ENCODE data around the gene THYN1.

DNA sequence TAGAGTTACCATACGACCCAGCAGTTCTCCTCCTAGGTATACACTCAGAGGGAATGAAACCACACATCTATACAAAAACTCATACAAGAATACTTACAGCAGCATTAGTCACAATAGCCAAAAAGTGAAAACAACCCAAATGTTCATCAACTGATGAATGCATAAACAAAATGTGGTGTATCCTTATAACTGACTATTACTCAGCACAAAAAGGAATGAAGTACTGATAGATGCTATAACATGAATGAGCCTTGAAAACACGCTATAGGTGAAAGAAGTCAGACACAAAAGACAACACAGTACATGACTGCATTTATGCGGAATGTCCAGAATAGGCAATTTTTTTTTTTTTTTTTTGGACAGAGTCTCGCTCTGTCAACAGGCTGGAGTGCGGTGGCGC lies 52.5 kb downstream of the THYN1 start:
- TF ChIP-seq, protein P1, sequence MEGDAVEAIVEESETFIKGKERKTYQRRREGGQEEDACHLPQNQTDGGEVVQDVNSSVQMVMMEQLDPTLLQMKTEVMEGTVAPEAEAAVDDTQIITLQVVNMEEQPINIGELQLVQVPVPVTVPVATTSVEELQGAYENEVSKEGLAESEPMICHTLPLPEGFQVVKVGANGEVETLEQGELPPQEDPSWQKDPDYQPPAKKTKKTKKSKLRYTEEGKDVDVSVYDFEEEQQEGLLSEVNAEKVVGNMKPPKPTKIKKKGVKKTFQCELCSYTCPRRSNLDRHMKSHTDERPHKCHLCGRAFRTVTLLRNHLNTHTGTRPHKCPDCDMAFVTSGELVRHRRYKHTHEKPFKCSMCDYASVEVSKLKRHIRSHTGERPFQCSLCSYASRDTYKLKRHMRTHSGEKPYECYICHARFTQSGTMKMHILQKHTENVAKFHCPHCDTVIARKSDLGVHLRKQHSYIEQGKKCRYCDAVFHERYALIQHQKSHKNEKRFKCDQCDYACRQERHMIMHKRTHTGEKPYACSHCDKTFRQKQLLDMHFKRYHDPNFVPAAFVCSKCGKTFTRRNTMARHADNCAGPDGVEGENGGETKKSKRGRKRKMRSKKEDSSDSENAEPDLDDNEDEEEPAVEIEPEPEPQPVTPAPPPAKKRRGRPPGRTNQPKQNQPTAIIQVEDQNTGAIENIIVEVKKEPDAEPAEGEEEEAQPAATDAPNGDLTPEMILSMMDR (IDR thresholded peaks at IDR 0.05): no peak
- TF ChIP-seq POLR2A (IDR thresholded peaks at IDR 0.05): no peak

Measured in adrenal gland (tissue), 5 donors.